AG09309 (cell line): ENCODE results near the gene GH2.
"Not testable (repeated sequence)": the region's sequence is repeated elsewhere in the genome, so short reads cannot be mapped to it uniquely, and the experiment has no call there.

Source experiments
- DNase-seq: peaks from one replicate; pipeline ENCODE4 v3.0.0-alpha.2; 2010; ENCODE audit warnings: low read depth
- H3K4me3 ChIP-seq: 2 replicates; pipeline ENCODE4 v1.5.1; 2011; ENCODE audit warnings: mild to moderate bottlenecking, low read depth, low read length, moderate library complexity; ENCODE audit not compliant: control insufficient read depth
- TF ChIP-seq, protein P1 (sequence below): IDR thresholded peaks from 2 replicates; pipeline ENCODE4 v1.5.1; 2011; ENCODE audit warnings: mild to moderate bottlenecking, low read depth, low read length, inconsistent platforms; ENCODE audit not compliant: insufficient read depth, control insufficient read depth; ENCODE audit errors: missing control alignments

Gene GH2

DNA sequence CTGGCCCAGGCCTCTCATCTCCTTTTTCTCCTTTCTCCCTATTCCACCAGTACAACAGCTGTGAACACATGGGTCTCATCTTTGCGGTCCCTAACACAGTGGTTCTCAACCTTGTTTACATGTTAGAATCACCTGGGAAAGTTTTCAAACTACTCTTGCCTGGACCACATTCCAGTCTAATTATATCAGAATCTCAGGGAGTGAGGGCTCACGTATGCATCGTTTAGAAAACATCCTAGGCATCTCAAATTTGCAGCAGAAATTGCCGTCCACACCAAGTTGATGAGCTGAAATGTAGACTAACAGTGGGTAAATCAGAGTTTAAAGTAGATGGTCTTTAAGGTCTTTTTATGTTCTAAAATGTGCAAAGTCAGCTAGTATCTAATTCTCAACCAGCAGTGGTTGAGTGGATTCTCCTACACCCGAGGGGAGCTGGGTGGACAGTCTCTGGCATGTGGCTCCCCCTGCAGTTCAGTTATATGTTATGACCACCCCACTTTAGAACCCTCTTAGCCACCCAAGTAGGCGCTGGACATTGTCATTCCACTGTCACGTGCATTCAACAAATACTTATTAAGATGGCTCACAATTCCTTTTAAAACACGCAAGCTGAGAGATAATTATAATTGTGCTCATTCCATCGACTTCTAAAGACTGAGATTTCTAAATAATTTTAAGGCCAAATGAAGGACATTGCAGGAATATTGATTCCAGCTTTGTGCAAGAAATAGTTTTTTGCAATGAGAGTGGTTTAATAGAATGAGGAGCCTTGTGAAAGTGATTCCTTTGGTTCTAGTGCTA is 12.1 kb downstream of the GH2 start:
- not testable (repeated sequence) for H3K4me3 ChIP-seq, DNase-seq
- TF ChIP-seq, protein P1, sequence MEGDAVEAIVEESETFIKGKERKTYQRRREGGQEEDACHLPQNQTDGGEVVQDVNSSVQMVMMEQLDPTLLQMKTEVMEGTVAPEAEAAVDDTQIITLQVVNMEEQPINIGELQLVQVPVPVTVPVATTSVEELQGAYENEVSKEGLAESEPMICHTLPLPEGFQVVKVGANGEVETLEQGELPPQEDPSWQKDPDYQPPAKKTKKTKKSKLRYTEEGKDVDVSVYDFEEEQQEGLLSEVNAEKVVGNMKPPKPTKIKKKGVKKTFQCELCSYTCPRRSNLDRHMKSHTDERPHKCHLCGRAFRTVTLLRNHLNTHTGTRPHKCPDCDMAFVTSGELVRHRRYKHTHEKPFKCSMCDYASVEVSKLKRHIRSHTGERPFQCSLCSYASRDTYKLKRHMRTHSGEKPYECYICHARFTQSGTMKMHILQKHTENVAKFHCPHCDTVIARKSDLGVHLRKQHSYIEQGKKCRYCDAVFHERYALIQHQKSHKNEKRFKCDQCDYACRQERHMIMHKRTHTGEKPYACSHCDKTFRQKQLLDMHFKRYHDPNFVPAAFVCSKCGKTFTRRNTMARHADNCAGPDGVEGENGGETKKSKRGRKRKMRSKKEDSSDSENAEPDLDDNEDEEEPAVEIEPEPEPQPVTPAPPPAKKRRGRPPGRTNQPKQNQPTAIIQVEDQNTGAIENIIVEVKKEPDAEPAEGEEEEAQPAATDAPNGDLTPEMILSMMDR: peak; percentile 4

DNA sequence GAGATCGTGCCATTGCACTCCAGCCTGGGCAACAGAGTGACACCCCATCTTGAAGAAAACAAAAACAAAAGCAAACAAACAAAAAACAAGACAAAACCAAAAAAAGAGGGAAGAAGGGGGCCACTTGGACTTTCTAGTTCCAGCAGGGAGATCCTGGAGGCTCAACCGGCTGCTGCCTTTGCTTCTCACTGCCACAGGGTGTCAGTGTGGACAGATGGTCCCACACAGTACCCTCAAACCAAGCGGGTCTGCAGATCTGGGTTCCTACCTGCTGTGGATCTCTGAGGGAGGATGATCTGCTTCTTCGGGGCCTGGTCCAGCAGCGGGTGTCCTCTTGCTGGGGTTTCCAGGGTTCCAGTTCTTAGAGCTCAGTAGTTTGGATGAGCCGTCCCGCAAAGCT is 15.1 kb downstream of the GH2 start:
- not testable (repeated sequence) for H3K4me3 ChIP-seq, DNase-seq
- TF ChIP-seq, protein P1: peak; percentile 20

DNA sequence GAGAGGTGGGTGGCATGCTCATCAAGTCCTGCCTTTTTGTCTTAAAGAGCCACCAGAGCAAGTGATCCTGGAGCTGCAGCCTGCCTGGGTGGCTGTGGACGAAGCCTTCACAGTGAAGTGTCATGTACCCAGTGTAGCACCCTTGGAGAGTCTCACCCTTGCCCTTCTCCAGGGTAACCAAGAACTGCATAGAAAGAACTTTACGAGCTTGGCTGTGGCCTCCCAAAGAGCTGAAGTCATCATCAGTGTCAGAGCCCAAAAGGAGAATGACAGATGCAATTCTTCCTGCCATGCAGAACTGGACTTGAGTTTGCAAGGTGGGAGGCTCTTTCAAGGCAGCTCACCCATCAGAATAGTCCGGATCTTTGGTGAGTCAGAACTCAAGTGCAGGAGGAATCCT is 22.5 kb downstream of the GH2 start:
- no peak for DNase-seq
- no peak overlapping the region for H3K4me3 ChIP-seq
- TF ChIP-seq, protein P1: no peak

DNA sequence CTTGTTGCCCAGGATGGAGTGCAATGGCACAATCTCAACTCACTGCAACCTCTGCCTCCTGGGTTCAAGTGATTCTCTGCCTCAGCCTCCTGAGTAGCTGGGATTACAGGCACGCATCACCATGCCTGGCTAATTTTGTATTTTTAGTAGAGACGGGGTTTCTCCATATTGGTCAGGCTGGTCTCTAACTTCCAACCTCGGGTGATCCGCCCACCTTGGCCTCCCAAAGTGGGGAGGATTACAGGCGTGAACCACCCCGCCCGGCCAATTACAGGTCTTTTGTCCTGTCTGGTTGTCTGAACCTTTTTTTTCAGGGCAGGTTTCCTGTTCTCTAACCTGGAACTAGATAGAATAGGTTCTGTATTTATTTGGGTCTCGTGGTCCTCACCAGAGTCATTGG is 25.3 kb downstream of the GH2 start:
- not testable (repeated sequence) for DNase-seq, H3K4me3 ChIP-seq

DNA sequence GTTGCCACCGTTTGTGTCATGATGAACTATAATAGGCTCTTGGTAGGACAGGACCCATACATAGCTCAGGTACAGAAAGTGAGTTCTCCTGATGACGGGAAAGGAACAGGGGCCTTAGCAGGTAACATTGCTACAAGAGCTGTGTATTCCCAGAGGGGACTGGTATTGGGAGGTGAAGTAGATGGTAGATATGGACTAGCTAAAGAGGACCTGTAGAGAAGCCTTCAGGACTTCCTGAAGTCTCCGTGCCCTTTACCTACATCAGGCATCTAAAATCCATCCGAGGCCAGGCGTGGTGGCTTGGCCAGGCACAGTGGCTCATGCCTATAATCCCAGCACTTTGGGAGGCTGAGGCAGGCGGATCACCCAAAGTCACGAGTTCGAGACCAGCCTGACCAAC is 26.6 kb downstream of the GH2 start:
- no peak for DNase-seq
- TF ChIP-seq, protein P1: no peak
- no peak overlapping the region for H3K4me3 ChIP-seq

DNA sequence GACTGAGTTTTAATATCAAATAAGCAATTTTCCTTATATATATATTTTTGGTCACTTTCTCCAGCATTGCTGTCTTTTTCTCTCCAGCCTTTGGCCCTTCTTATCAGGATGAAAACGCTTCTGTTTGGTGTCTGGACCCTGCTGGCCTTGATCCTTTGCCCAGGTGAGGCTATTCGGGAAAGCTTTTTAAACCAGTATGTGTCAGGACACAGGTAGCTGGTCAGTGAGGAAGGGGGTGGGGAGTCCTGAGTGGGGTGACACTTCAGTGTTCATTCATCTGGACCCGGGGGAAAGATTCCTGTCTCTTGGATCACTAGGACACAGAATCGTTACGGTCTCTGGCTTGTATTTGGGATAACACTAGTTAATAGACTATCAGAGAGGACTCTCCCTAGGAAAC is 27.0 kb downstream of the GH2 start:
- no peak for DNase-seq
- TF ChIP-seq, protein P1: no peak
- no peak overlapping the region for H3K4me3 ChIP-seq

DNA sequence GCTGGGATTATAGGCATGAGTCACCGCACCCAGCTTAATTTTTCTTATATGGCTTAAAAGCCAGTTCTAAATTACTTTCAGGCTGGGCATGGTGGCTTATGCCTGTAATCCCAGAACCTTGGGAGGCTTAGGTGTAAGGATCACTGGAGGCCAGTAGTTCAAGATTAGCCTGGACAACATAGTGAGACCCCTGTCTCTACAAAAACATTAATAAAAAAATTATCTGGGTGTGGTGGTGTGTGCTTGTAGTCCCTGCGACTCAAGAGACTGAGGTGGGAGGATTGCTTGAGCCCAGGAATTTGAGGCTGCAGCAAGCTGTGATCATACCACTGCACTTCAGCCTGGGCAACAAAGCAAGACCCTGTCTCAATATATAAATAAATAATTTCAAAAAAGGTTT is 28.5 kb downstream of the GH2 start:
- TF ChIP-seq, protein P1: no peak
- no peak for DNase-seq

More for the DNA sequence above, 28.5 kb downstream of the GH2 start:
- no peak overlapping the region for H3K4me3 ChIP-seq
